HG03571 (cell line): ENCODE data around the gene USP12.
"Not testable (repeated sequence)": the region's sequence is repeated elsewhere in the genome, so short reads cannot be mapped to it uniquely, and the experiment has no call there.

Experiments
- ATAC-seq: cut with Tn5 transposase; IDR thresholded peaks from one replicate; pipeline ENCODE4 v1.9.1; 2021; ENCODE audit not compliant: unreplicated experiment

USP12 gene

DNA sequence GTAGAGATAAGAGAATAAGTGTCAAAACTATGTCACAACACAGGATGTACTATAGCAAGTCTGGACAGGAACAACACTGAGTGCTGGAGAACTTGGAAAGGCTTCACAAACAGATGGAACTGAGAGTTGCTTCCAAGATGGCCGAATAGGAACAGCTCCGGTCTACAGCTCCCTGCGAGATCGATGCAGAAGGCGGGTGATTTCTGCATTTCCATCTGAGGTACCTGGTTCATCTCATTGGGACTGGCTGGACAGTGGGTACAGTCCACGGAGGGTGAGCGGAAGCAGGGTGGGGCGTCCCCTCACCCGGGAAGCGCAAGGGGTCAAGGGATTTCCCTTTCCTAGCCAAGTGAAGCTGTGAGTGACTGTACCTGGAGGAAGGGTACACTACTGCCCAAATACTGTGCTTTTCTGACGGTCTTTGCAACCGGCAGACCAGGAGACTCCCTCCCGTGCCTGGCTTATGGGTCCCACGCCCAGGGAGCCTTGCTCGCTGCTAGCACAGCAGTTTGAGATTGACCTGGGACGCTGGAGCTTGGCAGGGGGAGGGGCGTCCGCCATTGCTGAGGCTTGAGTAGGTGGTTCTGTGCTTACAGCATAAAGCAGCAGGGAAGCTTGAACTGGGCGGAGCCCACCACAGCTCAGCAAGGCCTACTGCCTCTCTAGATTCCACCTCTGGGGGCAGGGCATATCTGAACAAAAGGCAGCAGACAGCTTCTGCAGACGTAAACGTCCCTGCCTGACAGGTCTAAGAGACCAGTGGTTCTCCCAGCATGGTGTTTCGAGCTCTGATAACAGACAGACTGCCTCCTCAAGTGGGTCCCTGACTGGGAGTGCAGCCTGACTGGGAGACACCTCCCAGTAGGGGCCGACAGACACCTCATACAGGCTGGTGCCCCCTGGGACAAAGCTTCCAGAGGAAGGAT is 46.0 kb downstream of the USP12 start:
- no peak for ATAC-seq

DNA sequence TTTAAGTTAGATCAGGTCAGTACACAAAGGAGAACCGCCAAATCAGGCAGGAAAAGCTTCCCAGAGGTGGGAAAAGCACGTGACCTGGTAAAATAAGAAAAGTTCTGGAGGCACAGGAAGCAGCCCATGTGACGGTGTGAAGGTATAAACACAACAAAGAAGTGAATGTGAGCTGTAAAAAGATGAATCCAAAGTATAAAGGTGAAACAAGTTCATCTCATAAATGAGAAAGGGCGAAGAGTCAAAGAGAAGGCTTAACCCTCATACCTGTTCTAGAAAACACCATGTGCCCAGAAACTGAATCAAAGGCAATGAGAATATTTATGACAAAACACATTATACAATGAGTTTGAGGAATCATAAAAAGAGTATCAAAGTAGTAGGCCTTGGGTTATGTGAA is 47.0 kb downstream of the USP12 start:
- no peak for ATAC-seq

DNA sequence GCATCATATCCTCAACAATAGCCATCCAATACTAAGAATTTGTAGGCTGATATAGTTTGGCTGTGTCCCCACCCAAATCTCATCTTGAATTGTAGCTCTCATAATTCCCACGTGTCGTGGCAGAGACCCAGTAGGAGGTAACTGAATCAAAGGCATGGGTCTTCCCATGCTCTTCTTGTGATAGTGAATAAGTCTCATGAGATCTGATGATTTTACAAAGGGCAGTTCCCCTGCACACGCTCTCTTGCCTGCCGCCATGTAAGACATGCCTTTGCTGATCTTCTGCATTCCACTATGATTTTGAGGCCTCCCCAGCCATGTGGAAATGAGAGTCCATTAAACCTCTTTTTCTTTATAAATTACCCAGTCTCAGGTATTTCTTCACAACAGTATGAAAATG is 48.2 kb downstream of the USP12 start:
- not testable (repeated sequence) for ATAC-seq

DNA sequence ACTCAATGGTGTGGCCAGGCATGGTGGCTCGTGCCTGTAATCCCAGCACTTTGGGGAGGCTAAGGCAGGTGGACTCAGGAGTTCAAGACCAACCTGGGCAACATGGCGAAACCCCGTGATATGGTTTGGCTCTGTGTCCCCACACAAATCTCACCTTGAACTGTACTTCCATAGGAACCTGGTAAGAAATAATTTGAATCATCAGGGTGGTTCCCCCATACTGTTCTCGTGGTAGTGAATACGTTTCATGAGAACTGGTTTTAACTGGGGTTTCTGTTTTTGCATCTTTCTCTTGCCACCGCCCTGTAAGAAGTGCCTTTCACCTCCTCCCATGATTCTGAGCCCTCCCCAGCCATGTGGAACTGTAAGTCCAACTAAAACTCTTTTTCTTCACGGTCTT is 49.6 kb downstream of the USP12 start:
- no peak for ATAC-seq

DNA sequence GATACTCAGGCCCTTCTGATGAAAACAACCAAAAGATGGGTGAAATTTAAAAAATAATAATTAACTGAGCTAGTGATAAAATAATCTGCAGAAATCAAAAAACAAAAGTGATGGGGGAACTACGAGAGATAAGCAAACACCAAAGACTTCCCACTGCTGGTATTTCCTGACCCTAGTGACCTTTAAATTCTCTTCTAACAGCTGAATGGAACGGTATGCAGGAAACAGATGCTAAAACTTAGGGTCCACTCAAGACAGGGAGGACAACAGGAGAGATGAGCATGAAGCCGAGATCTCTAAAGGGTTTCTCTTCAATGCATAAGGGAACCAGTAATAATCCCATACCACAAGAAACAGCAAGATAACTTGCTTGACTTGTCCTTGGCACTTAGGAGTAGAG is 50.8 kb downstream of the USP12 start:
- no peak for ATAC-seq

DNA sequence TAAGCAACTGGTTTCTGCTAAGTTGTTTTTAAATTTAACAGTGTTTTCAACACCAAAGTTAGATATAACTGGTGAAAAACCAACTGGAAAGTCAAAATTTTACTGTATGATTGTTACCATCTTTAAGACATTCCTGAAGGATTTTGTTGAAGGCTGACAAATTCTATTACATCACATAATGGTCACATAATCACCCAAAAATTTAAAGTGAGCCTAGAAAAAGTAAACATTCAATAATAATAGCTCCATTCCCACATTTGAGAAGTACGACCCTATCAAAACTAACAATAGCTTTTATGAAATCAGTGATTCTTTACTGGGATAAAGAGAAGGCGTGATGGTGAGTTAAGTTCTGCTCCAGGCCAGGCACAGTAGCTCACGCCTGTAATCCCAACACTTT is 51.6 kb downstream of the USP12 start:
- no peak for ATAC-seq

DNA sequence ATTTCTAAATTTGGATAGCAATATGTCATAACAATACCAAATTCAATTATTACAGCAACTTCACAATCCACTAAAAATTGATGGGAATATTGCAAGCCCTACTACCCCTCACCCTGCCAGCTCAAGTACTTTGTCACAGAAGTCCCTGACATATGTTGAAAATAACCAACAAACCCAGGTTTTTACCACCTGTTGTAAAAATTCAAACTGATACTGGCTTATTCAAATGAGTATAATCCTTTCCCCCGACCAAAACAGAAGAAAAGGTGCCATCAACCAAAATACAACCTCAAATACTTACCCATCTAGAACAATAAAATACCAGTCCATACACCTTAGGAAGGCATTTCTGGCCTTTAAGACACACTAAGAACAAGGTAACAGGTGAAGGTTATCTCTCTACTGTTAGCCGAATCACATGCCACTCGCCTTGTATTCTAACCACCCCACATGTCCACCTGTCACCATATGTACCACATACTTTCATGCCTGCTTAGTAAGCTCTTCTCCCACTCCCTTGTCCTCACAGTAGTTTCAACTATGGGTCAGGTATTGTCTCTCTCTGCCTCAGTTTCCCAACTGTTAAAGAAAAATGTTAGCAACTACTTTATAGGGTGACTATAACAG is 53.1 kb downstream of the USP12 start:
- ATAC-seq: no peak

DNA sequence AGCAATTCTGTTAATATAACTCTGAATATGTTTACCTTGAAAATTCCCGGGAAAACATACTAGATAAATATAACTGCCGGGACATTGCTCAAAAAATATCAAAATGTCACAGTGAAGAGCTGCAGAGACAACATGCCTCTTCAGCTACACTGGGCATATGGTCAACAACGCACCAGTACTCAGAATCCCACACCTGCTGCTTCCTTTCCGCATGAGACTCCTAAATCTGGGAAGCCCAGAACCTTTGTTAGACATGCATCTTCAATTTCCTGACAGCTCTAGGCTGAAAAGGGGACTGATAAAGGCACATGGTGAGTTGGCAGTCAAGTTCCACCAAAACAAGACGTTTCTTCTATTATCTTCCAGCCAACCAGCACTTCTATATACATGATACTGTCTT is 53.7 kb downstream of the USP12 start:
- no peak for ATAC-seq

DNA sequence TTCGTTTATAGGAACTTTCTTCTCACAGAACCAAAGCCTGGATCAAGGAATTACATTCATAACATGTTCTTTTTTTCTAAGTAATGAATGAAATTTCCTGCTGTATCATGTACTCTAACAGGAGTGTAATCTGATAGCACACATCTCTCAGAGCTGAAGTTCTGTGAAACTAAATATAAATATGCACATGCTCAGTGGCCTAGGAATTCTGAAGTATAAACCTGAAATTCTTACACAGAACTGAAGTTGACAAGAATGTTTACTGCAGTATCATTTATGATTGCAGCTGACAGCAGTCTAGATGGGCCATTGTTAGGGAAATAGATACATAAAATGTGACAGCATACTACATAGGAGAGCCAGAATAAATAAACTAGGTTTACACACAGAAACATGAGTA is 54.5 kb downstream of the USP12 start:
- no peak for ATAC-seq

DNA sequence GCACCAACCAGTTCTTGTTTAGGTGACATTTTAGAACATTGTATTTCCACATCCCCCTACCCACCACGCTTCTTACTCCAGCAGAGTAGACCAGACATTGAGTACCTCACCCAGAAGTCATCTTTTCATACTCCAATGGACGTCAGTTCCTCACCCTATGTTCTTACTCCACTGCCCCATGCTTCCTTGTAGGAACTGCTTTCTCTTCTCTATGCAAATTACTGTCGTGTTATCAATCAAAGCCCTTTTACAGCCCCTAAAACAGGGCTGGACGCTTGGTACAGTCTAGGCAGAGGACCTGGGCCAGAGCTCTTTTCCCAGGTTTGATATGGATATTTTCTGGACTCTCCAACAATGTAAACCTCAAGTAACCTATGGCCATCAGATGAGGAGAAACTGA is 58.2 kb downstream of the USP12 start:
- ATAC-seq: no peak

DNA sequence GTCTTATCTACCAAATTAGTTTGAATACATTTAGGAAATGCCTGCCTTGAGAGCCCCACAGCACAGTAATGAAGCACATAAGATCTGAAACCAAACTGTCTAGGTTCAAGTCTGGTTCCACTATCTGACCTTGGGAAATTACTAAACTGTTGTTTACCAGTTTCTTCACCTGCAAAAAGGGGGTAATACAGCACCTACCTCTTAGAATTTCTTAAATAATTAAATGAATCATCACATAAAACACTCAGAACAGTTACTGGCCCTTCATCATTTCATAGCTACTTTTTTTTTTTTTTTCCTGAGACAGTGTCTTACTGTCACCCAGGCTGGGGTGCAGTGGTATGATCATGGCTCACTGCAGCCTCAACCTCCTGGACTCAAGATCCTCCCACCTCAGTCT is 59.6 kb downstream of the USP12 start:
- ATAC-seq: no peak

DNA sequence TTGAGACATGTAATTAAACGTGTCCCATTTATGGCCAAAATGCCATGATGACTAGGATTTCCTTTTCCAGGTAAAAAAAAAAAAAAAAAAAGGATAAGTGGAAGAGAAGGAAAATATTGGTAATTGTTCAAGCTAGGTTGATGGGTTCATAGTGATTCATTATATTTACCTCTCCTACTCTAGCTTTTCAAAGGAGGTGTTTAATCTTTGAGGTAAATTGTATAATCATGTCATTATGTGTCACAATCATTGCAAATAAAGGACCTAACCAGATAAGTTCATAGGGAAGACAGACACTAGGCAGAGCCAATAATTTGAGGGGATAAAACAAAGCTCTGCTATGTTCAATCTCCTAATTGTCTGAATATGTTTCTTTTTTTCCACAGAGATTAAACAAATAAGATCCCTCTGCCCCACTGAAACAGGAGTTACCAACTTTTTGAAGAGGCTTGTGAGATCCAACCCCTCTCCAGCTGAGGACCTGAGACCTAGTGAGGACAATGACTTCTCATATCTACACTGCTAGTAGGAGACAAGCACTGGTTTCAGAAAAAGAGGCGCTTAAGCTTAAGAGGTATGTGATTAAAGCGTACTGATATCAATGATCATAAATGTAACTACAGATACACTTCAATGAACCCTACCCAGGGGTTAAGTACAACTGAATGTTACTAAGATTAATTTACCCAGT is 61.4 kb downstream of the USP12 start:
- ATAC-seq: no peak

DNA sequence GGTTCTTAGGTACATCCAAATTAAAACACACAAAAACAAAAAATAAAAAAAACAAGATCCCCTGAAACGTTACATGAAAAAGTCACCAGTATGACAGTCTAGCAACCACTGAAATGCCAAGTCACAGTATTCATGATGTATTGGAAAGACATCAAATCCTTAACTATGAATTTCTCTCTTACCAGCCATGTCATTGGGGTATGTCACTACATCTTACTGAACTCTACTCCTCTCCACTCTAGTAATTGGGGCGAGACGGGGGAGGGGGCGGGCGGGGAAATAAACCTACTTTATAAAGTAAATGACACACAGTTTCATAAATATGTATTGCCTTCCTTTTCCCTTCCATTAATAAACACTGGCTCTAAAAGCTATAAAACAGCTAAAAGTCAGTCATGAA is 65.5 kb downstream of the USP12 start:
- ATAC-seq: no peak

DNA sequence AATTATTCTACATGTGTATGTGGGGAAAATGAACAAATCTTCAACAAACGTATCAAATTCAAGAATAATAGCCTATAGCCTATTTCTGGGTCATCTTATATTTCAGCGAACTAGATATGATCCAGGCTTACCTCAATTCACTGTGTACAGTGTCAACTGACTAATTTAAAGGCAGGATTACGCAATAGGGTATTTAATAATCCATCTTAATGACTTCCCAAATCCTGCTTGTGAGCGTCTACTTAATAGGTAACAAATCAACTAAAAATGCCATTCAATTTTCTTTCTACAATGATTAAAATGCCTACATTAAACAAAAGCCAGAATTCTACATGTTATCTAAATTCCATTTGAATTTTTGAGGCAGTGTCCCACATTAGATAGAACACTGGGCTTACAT is 67.0 kb downstream of the USP12 start:
- ATAC-seq: no peak

DNA sequence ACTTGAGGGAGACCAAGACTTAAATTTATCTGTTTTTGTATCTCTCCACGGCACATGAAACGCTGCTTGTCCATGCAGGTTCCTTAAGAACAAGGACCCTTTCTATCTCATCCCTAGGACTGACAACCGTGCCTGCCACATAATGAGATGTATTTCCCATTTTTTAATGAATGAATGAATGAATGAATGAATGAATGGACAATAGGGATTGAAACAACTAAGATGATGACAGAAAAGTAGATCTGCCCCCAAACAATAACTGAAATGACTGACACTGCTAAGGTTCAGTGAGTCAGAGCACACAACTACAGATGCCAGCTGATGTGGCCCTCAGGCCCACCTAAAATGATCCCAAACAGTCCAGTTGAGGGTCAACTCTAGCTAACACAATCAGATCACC is 69.8 kb downstream of the USP12 start:
- no peak for ATAC-seq

DNA sequence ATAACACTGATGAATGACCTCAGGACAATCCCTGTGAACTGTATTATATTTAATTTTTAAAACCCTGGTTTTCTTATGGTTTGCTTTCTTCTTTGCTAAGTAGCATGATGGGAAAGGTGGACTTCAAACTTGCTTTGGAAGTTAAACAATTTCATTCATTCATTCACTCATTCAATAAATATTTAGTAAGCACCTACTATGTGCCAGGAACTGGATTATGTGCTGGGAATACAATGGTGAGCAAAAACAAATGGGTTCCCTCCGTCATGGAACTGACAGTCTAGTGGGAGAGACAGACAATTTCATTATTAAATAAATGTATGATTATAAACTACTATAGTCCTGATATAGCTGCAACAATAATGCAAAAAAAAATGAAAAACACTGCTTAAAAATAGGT is 70.3 kb downstream of the USP12 start:
- no peak for ATAC-seq

DNA sequence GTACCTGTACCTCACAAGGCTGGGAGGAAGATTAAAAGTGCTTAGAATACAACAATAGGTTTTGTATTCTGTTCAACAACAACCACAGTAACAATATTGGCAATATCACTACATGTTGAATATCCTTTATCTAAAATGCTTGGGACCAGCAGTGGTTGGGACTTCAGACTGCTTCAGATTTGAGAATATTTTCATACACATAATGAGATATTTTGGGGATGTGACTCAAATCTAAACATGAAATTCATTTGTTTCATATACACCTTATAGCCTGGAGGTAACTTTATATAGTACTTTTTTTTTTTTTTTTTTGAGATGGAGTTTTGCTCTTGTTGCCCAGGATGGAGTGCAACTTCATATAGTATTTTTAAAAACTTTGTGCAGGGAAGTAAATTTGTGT is 73.9 kb downstream of the USP12 start:
- ATAC-seq: no peak

DNA sequence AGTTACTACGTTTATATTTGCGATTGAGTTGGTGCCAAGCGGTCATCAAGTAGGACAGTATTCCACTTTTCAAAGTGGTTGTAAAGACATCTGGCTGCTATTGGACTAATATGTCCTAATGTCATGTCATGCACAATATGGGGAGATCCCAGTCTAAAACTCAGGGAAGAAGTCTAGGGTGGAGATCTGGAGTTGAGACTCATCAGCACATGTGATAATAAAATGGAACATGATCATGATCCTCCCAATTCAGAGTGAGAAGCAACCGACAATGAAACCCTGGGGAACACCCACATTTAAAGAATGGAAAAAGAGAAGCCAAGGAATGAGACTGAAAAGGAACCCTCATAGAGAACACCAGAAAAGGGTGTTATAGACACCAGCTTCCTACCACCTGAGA is 80.2 kb downstream of the USP12 start:
- no peak for ATAC-seq

DNA sequence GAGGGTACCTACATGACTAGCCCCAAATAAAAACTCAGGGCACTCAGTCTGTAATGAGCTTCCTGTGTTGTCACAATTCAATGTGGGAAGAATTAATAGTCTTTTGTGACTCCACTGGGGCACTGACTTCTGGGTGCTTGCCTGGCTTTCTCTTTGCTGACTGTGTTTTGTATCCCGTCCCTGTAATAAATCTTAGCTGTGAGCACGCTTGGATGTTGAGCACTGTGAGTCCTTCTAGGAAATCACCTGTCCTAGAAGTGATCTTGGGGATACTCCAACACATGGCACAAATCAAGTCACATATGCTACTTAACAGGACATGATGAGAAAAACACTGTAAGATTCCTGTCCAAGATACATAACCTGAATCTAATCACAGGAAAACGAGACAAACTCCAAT is 83.0 kb downstream of the USP12 start:
- no peak for ATAC-seq

DNA sequence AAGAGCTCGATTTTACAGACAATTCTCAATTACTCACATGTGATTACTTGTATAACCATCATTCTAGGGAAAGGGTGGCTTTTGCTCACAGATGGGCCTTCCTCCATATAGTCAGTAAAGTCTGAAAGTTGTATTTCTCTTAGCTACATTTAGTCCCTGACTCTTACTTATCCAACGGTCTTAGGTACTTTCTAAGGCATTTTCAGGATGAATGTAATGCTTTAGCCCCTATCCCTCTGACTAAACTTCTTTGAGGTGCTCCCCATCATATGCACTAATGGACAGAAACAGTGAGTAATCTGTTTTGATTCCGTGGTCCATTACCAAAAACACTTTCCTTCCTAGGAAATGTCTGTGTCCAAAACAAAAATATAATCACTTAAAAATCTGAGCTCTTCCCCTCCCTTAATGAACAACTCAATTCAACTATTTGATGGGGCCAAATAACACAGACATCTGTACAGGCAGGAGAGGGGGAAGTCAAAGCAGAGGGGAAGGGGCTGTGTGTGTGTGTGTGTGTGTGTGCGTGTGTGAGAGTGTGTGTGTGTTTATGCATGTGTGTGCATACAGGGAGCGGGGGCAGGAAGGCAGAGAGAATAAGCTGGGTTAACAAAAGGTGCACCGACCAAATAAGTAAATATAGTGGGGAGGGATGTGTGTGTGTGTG is 84.9 kb downstream of the USP12 start:
- ATAC-seq: no peak

DNA sequence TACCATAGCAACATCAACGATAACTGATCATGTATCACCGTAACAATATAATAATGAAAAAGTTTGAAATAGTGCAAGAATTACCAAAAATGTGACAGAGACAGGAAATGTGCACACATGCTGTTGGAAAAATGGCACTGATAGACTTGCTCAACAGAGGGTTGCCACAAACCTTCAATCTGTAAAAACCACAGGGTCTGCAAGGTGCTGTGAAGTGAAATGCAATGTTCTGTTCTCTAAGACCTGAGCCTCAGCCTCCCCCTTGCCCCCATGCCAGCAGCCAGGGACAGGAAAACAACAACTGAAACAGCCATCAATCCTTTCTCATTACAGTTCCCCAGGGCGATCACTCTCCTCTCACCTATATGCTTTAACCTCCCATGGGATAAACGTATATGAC is 88.4 kb downstream of the USP12 start:
- no peak for ATAC-seq
